HEK293T (cell line): ENCODE results near the gene ATP13A1.

ENCODE experiments used
- BHLHE40 ChIP-seq: fragments of 450-650 bp; IDR thresholded peaks from 2 replicates; pipeline ENCODE4 v1.6.1; 2016; ENCODE audit warnings: mild to moderate bottlenecking, moderate library complexity, borderline replicate concordance
- FOXK2 ChIP-seq: fragments of 450-650 bp; IDR thresholded peaks from 2 replicates; pipeline ENCODE4 v1.6.1; 2016; ENCODE audit warnings: mild to moderate bottlenecking
- FOXM1 ChIP-seq: fragments of 450-650 bp; IDR thresholded peaks from 2 replicates; pipeline ENCODE4 v1.6.1; 2017; ENCODE audit warnings: mild to moderate bottlenecking, borderline replicate concordance
- L3MBTL2 ChIP-seq: fragments of 450-650 bp; conservative IDR thresholded peaks from 2 replicates; pipeline ENCODE4 v1.6.1; 2016; ENCODE audit warnings: mild to moderate bottlenecking
- LEF1 ChIP-seq: fragments of 450-650 bp; IDR thresholded peaks from 2 replicates; pipeline ENCODE4 v1.6.1; 2017; ENCODE audit warnings: mild to moderate bottlenecking, borderline replicate concordance
- SP1 ChIP-seq: fragments of 450-650 bp; IDR thresholded peaks from 2 replicates; pipeline ENCODE4 v1.6.1; 2017
- SUZ12 ChIP-seq: fragments of 450-650 bp; IDR thresholded peaks from 2 replicates; pipeline ENCODE4 v1.6.1; 2016; ENCODE audit warnings: mild to moderate bottlenecking
- TARDBP ChIP-seq: fragments of 450-650 bp; IDR thresholded peaks from 2 replicates; pipeline ENCODE4 v1.6.1; 2016
- ZNF384 ChIP-seq: fragments of 450-650 bp; IDR thresholded peaks from 2 replicates; pipeline ENCODE4 v1.6.1; 2016

- TF ChIP-seq BHLHE40 (no peak), SP1 (no peak), L3MBTL2 (no peak), LEF1 (no peak), FOXK2 (no peak), TARDBP (no peak), SUZ12 (no peak), ZNF384 (no peak), FOXM1 (no peak)
Measured at GRCh38 chr19:19630426-19630825, 33.0 kb downstream of the ATP13A1 start.
